Measurements from ENCODE around the gene ADAMTS2.

The ADAMTS2 gene

GRCh38 chr5:179124853-179125788 is 220.1 kb downstream of the ADAMTS2 start:
- DNase-seq (ENCODE audit: low read depth): no peak

- DNase-seq (ENCODE audit: low read depth): no peak
Observed at GRCh38 chr5:179124273-179124852, 220.9 kb downstream of the ADAMTS2 start.

GRCh38 chr5:179123491-179124272 is 221.6 kb downstream of the ADAMTS2 start:
- DNase-seq (ENCODE audit: low read depth): no peak

GRCh38 chr5:179123109-179123426 is 222.2 kb downstream of the ADAMTS2 start:
- no peak for DNase-seq (ENCODE audit: low read depth)

GRCh38 chr5:179122411-179123108 is 222.7 kb downstream of the ADAMTS2 start:
- DNase-seq (ENCODE audit: low read depth): no peak

- DNase-seq (ENCODE audit: low read depth): no peak
Observed at GRCh38 chr5:179121667-179122111, 223.6 kb downstream of the ADAMTS2 start.

GRCh38 chr5:179120951-179121666 is 224.2 kb downstream of the ADAMTS2 start:
- DNase-seq (ENCODE audit: low read depth): no peak

- DNase-seq (ENCODE audit: low read depth): no peak
Observed at GRCh38 chr5:179120421-179120861, 224.8 kb downstream of the ADAMTS2 start.

- no peak for DNase-seq (ENCODE audit: low read depth)
Observed at GRCh38 chr5:179119415-179120170, 225.7 kb downstream of the ADAMTS2 start.

GRCh38 chr5:179118756-179119414 is 226.4 kb downstream of the ADAMTS2 start:
- no peak for DNase-seq (ENCODE audit: low read depth)

GRCh38 chr5:179118338-179118737 is 226.9 kb downstream of the ADAMTS2 start:
- DNase-seq (ENCODE audit: low read depth): no peak

GRCh38 chr5:179115845-179116524 is 229.3 kb downstream of the ADAMTS2 start:
- no peak for DNase-seq (ENCODE audit: low read depth)

- DNase-seq (ENCODE audit: low read depth): no peak
Observed at GRCh38 chr5:179115307-179115706, 230.0 kb downstream of the ADAMTS2 start.

- DNase-seq (ENCODE audit: low read depth): no peak
Observed at GRCh38 chr5:179114756-179115155, 230.5 kb downstream of the ADAMTS2 start.

- no peak for DNase-seq (ENCODE audit: low read depth)
Observed at GRCh38 chr5:179113945-179114641, 231.2 kb downstream of the ADAMTS2 start.

GRCh38 chr5:179113143-179113530 is 232.1 kb downstream of the ADAMTS2 start:
- no peak for DNase-seq (ENCODE audit: low read depth)

GRCh38 chr5:179112469-179113142 is 232.7 kb downstream of the ADAMTS2 start:
- no peak for DNase-seq (ENCODE audit: low read depth)
